HG02610 (cell line): ENCODE measurements around the gene TLX2.

Source experiments
- ATAC-seq: cut with Tn5 transposase; IDR thresholded peaks from one replicate; pipeline ENCODE4 v1.9.1; 2021; ENCODE audit warnings: mild to moderate bottlenecking, moderate library complexity; ENCODE audit not compliant: unreplicated experiment

Gene TLX2

DNA sequence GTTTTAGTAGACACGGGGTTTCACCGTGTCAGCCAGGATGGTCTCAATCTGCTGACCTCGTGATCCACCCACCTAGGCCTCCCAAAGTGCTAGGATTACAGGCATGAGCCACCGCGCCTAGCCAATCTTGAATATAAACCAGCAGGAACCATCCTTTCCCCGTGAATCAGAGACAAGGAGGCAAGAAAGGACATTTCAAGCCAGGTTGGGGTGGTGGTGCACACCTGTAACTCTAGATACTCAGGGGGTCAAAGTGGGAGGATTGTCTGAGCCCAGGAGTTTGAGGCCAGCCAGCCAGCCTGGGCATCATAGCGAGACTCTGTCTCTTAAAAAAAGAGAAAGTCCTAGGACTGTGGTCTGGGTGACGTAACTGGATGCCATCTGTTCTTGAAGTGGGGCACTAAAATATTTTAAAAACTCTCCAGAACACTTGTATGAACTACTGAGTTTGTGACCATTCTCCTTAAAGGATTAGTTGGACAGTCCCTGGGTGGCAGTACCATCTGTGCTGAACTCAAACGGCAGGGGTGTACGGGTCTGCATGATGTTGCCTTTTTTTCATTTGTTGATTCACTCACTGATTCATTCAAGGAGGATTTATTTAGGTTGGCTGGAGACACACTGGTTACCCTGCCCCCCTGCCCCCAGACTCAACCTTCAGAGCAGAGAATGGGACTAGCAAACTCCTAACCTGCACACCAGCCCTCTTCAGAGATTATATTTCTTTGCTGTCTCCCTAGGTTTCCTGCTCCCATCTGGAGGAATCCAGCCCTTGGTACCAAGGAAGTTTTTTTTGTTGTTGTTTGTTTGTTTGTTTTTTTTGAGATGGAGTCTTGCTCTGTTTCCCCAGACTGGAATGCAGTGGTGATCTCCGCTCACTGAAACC lies 2.9 kb upstream of the TLX2 start:
- no peak for ATAC-seq

DNA sequence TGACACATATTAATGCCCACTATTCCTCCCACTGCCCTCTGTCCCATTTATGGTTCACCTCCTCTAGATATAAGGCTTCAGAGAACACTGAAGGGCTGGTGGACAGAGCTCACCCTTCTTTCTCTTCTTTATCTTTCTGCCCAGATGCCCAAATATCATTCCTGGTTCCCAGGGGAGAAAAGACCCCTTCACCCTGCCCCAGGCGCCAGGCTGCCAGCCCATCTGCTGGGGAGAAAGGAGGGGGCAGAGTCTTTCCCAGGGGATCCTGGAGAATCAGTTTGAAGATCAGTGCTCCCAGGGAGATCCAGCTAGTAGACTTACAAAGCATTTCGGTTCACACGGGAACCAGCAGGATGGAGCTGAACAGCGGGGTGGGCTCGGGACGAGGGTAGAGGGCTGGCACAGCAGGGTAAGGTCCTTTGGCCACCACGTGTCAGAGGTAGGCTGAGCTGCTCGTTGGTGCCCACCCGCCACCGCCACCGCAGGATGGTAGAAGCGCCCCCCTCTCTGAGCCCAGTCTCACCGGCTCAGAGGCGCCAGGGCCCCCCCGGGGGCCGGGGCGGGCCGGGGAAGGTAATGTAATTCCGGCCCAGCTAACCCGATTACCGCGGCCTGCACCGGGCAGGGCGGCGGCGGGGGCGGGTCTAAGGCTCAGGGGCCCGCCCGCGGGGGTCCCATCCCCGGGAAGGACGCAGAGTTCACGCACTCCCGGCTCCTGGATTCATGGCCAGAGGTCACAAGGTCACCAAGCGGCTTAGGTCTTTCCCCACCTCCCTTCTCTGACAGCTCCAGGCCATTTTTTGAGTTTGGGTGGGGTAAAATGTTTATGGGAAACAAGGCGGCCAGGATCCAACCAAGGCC lies 1.3 kb upstream of the TLX2 start:
- ATAC-seq, result no peak

DNA sequence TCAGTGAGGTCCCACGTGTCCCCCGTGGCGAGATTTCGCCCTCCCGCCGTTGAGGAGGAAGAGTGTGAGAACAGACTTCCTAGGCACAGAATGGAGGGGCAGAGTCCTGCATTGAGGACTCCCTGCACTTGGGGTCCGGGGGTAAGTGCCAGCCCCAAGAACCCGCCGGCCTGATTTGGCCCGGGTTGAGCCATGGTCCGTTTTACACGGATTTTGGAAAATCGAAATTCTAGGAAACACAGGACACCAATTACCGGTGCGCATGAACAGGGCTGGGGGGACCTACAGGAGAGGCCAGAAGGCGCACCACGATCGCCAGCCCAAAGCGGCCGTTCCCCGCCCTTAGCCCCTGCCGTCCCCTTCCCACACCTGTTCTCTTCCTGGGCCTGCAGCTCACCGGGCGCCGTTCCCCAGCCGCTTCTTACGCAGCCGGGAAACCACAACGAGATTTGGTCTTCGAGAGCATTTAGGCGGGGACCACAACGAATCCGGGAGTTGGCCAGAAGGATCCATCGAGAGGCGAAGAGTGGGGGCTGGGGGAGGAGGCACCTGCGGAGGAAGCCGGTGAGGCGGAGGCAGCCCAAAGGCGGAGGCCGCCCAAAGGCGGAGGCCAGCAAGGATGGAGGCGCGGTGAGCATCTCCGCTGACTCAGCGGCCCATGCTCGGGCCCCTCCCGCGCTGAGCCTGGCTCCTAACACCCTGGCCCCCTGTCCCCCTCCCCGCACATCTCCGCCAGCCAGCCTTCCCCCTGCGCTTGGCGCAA lies 464 bp upstream of the TLX2 start:
- ATAC-seq, result no peak

DNA sequence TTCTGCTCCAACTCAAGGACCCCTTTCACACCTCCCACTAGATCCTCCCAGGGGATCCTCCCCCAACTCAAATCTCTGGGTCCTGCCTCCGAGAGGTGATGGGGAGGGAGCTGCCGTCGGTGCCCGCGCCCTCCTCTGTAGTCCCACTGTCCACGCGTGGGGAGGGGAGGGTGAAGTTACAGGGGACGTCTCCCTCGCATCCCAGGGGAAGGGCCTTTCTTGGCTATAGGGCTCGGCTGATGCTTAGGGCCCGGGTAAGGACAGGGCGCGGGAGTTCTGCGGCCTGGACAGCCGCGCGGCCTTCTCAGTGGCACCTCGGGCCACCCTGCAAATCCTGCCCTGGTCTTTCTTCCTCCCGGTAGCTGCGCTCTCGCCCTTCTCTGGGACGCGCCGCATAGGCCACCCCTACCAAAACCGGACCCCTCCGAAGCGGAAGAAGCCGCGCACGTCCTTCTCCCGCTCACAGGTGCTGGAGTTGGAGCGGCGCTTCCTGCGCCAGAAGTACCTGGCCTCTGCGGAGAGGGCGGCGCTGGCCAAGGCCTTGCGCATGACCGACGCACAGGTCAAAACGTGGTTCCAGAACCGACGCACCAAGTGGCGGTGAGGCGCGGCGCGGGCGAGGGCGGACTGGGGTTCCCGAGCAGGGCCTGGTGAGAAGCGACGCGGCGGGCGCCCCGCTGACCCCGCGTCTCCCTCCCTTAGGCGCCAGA lies 1.2 kb downstream of the TLX2 start:
- ATAC-seq, result no peak

DNA sequence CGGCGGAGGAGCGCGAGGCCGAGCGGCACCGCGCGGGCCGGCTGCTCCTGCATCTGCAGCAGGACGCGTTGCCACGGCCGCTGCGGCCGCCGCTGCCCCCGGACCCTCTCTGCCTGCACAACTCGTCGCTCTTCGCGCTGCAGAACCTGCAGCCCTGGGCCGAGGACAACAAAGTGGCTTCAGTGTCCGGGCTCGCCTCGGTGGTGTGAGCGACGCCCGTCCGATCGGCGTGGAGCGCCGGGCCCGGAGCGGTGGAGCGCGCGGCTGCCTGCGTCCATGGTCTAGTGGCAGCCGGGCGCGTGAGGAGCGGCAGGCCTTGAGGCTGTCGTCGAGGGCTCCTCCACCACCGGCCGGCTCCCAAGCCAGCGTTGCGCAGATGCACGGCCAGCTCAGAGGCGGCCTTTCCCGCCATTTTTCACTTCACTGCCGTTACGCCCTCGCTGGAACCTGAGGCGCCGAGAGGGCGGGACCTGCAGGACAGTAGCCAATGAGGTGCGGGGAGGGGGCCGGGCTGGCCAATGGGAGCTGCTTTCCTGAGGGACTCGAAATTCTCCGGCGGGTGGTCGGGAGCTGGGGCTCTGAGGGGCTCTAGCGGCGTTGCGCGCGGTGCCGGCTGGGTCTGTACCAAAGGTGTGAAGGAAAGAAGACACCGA lies 1.9 kb downstream of the TLX2 start:
- peak; percentile 61 for ATAC-seq

DNA sequence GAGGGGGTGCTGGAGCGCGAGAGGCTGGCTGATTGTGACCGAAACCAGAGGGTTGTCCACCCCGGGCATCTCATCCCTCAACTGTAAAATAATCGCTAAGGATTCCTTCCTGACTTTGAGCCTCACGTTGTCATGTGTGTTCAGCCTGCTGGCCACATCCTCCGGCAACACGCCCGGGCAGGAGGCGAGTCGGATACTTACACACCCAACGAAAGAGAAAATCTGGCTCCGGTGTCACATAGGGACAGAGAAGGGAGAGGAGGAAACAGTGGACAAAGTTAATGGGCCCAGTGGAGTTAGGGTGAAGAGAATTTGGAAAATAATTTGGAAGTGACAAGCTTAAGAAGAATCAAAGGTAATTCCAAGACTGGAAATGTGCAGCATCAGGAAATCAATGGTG lies 2.4 kb downstream of the TLX2 start:
- no peak for ATAC-seq

DNA sequence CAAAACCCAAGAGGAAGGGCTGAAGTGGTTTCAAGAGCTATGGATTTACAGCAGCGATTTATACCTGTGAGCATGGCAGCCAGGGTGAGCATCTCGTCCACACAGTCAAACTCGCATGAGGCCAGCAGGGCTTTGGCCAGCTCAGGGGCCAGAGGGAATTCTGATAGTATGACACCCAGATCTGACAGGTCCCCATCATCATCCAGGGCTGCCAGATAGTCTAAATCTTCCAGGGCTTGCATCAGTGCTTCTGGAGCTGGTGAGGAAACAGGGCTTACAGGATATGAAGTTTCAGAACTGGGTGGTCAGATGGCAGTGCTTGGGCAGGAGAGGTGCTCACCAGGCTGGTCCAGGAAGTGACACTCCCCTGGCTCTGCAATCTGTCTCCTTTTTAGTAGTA lies 8.3 kb downstream of the TLX2 start:
- ATAC-seq, result no peak

DNA sequence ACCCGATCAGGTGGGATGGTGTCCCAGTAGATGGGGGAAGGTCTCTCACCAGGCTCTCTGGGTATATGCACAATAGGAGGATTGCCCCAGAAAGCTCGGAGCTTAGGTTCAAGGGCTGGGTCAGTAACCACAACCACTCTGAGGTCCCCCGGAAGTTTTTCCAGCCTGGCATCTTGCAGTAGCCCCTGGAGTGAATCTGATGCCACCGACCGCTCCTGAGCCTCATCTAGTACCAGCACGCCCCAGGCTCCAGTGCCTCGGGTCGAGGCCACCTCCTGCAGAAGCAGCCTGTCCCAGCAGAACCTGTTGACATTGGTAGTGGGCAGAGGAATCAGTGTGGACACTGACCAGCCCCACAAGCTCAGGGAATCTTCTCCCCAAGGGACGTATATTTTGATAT lies 9.8 kb downstream of the TLX2 start:
- no peak for ATAC-seq

DNA sequence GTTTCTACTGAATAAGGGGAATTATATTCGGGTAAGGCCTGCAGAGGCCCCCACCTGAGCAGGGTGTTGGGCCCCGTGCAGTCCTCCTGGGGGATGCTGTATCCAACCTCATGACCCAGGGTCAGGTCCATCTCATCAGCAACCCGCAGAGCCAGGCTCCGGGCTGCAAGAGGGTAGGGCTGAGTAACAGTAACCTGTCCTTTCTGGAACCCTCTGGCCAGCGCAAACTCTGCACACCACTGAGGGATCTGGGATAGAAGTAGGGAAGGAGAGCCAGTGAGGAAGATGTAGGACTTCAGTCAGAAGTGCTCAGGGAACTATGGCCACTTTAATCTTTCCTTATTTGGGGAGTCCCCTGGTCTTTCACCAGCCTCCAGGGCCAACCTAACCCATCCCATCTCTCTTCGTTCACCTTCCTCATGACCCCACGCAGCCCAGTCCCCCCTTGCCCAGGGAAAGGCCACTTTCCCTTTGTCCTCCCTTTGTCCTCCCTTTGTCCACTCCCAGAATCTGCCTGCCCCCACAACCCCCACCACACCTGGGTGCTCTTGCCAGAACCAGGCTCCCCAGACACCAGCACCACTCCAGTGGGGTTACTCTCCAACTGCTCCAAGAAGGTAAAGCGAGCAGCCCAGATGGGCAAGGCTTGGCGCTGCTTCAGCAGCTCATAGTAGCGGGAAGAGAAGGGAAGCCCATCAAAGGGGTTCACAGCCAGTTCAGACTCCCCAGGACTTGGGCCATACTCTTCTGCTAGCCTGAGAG lies 10.9 kb downstream of the TLX2 start:
- no peak for ATAC-seq

DNA sequence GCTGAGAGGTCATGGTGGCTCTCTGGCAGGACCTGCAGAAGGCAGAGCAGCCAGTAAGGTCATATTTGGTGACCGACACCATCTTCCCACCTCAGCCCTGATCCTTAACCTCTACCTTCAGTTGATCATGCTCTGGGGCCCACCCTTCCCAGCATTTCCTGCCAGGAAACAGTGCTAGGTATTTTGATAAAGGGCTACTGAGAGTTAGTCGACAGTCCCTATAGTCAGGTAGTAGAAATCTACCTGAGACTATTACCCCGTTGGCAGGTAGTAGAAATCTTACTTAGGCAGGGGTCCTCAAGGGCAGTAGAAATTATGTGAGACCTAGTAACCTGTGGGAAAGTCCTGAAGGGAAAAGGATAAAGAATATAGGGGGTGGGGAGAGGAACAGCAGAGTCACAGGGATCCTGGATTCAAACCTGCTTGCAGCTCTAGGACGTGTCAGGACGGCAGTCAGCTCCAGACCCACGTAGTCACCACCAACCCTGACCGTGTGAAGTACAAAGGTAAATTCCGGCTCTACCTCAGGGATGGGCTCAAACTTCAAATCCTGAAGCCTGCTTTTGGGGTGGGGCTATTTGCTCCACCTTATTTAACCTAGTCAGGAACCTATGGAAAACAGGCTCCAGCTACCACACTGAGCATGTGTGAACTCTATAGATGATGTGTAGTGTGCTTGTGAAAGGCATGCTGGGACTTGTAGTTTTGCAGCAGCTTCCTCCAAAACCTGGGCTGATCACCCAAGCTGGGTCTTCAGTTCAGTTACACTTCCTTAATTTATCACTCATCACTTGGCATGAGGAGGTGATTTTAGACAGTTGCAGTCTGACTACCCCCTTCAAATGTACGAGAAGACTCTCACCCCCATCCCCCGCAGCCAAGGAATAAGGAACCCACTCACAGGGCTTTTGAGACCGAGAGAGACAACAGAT lies 11.7 kb downstream of the TLX2 start, which contains the start of gene DQX1:
Gene DQX1 (minus strand): TSS at position 515 of the 932 bp plus-strand sequence. CDS start 502 bp downstream, at position 13.
- peak; percentile 24 for ATAC-seq

DNA sequence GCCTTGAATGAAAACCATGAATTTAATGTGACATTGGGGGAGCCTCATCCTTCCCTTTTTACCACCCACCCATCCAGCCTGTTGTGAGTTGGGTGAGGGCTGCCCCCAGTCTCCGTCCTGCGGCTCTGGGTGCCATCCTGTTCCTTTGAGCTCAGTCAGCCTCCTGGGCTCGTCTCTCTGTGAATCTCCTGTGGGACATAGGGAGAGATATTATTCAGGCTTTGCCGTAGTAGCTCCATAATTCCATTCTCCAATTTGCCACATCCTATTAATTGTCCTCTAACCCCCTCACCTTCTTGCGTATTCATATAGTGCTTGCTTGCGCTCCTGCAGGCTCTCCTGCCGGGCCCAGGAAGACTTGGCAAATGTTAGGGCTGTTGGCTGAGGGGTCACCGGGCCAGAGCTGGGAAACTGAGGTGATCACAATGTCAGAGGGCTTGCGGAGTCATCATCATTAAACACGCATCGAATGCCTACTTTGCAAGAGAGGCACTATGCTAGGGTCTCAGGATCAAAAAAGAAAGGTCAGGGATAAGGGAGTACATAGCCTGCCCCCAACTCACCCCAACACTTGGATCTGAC lies 12.5 kb downstream of the TLX2 start:
- ATAC-seq, result no peak

DNA sequence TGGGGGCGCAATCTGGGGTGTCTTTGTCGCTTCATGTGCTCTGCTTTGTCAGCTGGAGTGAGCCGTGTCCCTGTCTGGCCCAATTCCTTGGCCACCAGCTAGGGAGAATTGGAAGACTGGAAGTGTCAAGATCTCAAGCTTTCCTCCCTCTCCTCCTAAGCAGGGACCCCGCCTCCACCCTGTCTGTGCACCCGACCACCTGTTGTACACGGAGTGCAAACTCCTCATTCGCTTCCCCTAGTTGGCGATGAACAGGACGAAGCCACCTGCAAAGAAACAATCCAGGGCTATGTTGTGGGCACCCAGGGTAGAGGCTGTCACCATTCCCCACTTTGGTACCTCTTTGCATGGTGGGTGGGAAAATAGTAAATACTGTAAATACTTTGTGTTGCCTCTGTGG lies 13.5 kb downstream of the TLX2 start:
- no peak for ATAC-seq

DNA sequence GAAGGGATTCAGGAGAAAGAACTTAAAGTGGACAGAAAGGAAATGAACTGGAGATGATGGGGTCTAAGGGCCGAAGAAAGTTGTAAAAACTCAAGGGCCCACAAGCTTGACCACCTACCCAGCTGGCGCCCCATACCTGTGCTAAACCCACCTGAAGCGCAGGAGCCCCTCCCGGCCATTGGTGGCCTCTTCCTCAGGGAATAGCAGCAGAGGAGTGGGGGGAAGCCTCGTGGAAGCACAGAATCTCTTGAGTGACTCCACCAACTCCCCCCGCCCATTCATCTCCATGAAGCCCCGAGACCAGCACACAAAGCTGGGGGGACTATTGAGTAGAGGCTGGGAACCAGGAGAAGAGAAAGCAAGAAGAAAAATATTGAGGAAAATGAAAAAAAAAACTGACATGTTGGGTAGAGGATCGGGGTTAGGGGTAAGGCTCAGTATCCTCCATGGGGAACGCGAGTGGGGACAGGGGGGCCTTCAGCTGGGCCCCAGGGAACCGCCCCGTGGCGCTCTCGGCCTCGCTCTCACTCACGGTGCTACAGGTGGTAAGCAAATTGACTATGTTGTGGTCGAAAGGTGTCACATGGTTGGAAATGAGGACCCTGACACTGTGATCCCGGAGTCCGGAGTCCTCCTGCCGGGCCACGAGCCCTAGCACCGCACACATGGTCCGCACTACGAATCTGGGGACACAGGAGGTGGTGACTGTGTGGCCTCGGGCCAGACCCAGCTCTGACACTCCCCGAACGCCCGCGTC lies 14.5 kb downstream of the TLX2 start:
- peak; percentile 1 for ATAC-seq

DNA sequence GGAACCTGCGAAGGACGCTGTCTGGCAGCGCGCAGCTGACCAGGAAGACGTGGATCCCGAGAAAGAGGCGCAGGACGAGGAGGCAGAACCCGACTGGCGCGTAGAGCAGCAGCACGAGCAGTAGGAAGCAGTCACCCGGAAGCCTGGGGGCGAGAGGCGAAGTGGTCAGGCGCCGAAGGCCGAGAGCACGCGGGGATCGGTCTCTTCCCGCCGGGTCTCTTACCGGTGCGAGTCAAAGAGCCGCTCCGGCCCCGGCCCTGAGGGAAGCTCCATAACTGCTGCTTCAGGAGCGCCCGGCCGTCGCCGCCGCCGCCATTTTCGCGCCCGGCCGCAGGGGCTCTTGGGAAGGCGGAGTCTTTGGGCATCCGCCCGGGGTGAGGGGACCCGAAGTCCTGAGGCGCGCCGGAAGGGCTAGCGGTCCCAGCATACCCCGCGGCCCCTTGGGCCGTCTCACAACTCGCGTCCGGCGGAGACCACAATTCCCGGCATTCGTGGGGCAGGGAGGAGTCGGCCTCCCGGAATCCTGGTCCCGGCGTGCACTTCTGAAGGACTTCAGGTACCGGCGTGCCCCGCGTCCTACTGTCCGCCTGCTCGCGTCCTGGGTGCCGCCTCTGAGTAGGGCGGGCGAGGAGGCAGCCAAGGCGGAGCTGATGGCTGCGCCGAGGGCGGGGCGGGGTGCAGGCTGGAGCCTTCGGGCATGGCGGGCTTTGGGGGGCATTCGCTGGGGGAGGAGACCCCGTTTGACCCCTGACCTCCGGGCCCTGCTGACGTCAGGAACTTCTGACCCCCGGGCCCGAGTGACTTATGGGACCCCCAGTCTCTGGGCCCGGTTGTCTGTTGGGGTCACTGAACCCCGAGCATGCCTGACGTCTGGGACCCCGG lies 15.3 kb downstream of the TLX2 start, which contains the start of the genes AUP1 and HTRA2:
Gene AUP1 (minus strand): TSS at position 350 of the 882 bp plus-strand sequence. CDS start 77 bp downstream, at position 273.
Gene HTRA2 (plus strand): TSS at position 577 of the 882 bp plus-strand sequence. CDS start 74 bp downstream, at position 651.
- ATAC-seq, result peak; percentile 79

DNA sequence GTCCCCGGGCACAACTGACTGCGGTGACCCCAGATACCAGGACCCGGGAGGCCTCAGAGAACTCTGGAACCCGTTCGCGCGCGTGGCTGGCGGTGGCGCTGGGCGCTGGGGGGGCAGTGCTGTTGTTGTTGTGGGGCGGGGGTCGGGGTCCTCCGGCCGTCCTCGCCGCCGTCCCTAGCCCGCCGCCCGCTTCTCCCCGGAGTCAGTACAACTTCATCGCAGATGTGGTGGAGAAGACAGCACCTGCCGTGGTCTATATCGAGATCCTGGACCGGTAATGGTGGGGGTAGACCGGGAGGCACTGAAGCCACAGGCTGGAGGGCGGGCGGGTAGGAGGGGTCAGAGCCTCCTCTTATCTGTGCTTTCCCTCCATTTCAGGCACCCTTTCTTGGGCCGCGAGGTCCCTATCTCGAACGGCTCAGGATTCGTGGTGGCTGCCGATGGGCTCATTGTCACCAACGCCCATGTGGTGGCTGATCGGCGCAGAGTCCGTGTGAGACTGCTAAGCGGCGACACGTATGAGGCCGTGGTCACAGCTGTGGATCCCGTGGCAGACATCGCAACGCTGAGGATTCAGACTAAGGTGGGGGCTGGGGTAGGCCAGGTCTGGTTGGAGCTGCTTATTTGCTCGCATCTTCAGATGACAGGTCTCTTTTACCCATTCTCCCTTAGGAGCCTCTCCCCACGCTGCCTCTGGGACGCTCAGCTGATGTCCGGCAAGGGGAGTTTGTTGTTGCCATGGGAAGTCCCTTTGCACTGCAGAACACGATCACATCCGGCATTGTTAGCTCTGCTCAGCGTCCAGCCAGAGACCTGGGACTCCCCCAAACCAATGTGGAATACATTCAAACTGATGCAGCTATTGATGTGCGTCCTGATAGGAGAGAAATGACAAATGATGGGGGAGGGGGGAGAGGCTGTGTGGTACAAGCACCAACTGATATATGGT lies 16.3 kb downstream of the TLX2 start:
- ATAC-seq, result peak; percentile 34
